ENCODE data around the gene LRTM1.

The LRTM1 gene

GRCh38 chr3:54928046-54928770 lies at the start of gene LRTM1:
TSS of gene LRTM1 (minus strand) at chr3:54928059. CDS start at chr3:54927911, 148 bp downstream.
- Histone ChIP-seq H2AFZ (ENCODE audit: low read depth, low read length) (no peak within 1 kb of the TSS), H3K9ac (ENCODE audit: low read length) (no peak within 1 kb of the TSS), H3K36me3 (replicated peaks; ENCODE audit: low read depth, low read length) (no peaks in the 10 kb centered on the region), H4K20me1 (ENCODE audit: insufficient read depth, low read length) (no peaks in the 10 kb centered on the region), H3K9me3 (ENCODE audit: insufficient read depth, low read length) (no peaks in the 10 kb centered on the region), H3K27me3 (ENCODE audit: low read depth, low read length) (peaks cover 8% of the 10 kb centered on the region; the same call in 1 of the 2 replicates), H3K79me2 (ENCODE audit: low read length) (no peaks in the 10 kb centered on the region), H3K4me3 (ENCODE audit: low read length) (no peak within 1 kb of the TSS), H3K4me2 (ENCODE audit: low read length) (no peak within 1 kb of the TSS), H3K4me1 (ENCODE audit: low read length) (no peaks in the 10 kb centered on the region), H3K27ac (ENCODE audit: low read length) (no peak within 1 kb of the TSS)
- no peak for TF ChIP-seq EZH2phosphoT487 (IDR thresholded peaks at IDR 0.05; ENCODE audit: low read depth)
- TF ChIP-seq, protein P1, sequence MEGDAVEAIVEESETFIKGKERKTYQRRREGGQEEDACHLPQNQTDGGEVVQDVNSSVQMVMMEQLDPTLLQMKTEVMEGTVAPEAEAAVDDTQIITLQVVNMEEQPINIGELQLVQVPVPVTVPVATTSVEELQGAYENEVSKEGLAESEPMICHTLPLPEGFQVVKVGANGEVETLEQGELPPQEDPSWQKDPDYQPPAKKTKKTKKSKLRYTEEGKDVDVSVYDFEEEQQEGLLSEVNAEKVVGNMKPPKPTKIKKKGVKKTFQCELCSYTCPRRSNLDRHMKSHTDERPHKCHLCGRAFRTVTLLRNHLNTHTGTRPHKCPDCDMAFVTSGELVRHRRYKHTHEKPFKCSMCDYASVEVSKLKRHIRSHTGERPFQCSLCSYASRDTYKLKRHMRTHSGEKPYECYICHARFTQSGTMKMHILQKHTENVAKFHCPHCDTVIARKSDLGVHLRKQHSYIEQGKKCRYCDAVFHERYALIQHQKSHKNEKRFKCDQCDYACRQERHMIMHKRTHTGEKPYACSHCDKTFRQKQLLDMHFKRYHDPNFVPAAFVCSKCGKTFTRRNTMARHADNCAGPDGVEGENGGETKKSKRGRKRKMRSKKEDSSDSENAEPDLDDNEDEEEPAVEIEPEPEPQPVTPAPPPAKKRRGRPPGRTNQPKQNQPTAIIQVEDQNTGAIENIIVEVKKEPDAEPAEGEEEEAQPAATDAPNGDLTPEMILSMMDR (IDR thresholded peaks at IDR 0.05; ENCODE audit: low read depth, low read length), result no peak

- Histone ChIP-seq H3K27me3 (ENCODE audit: low read depth, low read length) (0 out of 2 replicates have a peak, but pooled peaks cover 3% of the 10 kb centered on the region), H3K79me2 (ENCODE audit: low read length) (no peaks in the 10 kb centered on the region), H4K20me1 (ENCODE audit: insufficient read depth, low read length) (no peaks in the 10 kb centered on the region), H3K9ac (ENCODE audit: low read length) (no peak overlapping the region), H3K4me3 (ENCODE audit: low read length) (no peak overlapping the region), H3K27ac (ENCODE audit: low read length) (no peak overlapping the region), H3K36me3 (replicated peaks; ENCODE audit: low read depth, low read length) (no peaks in the 10 kb centered on the region), H3K4me1 (ENCODE audit: low read length) (no peaks in the 10 kb centered on the region), H2AFZ (ENCODE audit: low read depth, low read length) (no peak overlapping the region), H3K4me2 (ENCODE audit: low read length) (no peak overlapping the region), H3K9me3 (ENCODE audit: insufficient read depth, low read length) (no peaks in the 10 kb centered on the region)
- TF ChIP-seq, protein P1 (IDR thresholded peaks at IDR 0.05; ENCODE audit: low read depth, low read length), result no peak
- no peak for TF ChIP-seq EZH2phosphoT487 (IDR thresholded peaks at IDR 0.05; ENCODE audit: low read depth)
These were observed 49.6 kb upstream of the LRTM1 start for GRCh38 chr3:54977439-54977838.

GRCh38 chr3:54970895-54971294 lies 43.0 kb upstream of the LRTM1 start:
- Histone ChIP-seq H3K27me3 (ENCODE audit: low read depth, low read length) (0 out of 2 replicates have a peak, but pooled peaks cover 2% of the 10 kb centered on the region), H3K9me3 (ENCODE audit: insufficient read depth, low read length) (no peaks in the 10 kb centered on the region), H3K4me1 (ENCODE audit: low read length) (no peaks in the 10 kb centered on the region), H2AFZ (ENCODE audit: low read depth, low read length) (no peak overlapping the region), H3K4me2 (ENCODE audit: low read length) (no peak overlapping the region), H3K4me3 (ENCODE audit: low read length) (no peak overlapping the region), H4K20me1 (ENCODE audit: insufficient read depth, low read length) (no peaks in the 10 kb centered on the region), H3K9ac (ENCODE audit: low read length) (no peak overlapping the region), H3K36me3 (replicated peaks; ENCODE audit: low read depth, low read length) (no peaks in the 10 kb centered on the region), H3K79me2 (ENCODE audit: low read length) (no peaks in the 10 kb centered on the region), H3K27ac (ENCODE audit: low read length) (no peak overlapping the region)
- TF ChIP-seq, protein P1 (IDR thresholded peaks at IDR 0.05; ENCODE audit: low read depth, low read length), result no peak
- TF ChIP-seq EZH2phosphoT487 (IDR thresholded peaks at IDR 0.05; ENCODE audit: low read depth), result no peak

DNA sequence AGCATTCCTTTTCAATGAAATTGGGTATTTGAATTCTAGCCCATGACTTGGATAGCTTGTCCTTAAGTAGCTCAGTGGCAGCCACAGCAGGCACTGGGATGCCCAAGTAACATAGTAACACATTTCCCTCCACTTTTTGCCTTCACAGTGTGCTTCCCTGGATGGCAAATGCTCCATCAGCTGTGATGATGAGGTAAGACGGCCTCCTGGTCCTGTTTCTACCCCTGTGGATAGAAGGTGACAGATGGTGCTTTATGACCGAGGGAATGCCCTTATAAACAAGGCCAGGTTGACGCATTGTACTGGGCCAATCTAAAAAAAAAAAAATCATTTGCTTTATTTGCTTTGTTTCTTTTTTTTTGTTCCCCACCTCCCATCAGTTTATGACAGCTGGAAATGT lies 41.8 kb upstream of the LRTM1 start:
- Histone ChIP-seq H3K79me2 (ENCODE audit: low read length) (no peaks in the 10 kb centered on the region), H3K4me3 (ENCODE audit: low read length) (no peak overlapping the region), H3K9me3 (ENCODE audit: insufficient read depth, low read length) (no peaks in the 10 kb centered on the region), H4K20me1 (ENCODE audit: insufficient read depth, low read length) (no peaks in the 10 kb centered on the region), H3K27ac (ENCODE audit: low read length) (no peak overlapping the region), H3K36me3 (replicated peaks; ENCODE audit: low read depth, low read length) (no peaks in the 10 kb centered on the region), H2AFZ (ENCODE audit: low read depth, low read length) (no peak overlapping the region), H3K27me3 (ENCODE audit: low read depth, low read length) (0 out of 2 replicates have a peak, but pooled peaks cover 2% of the 10 kb centered on the region), H3K4me2 (ENCODE audit: low read length) (no peak overlapping the region), H3K4me1 (ENCODE audit: low read length) (no peaks in the 10 kb centered on the region), H3K9ac (ENCODE audit: low read length) (no peak overlapping the region)
- TF ChIP-seq, protein P1 (IDR thresholded peaks at IDR 0.05; ENCODE audit: low read depth, low read length), result no peak
- TF ChIP-seq EZH2phosphoT487 (IDR thresholded peaks at IDR 0.05; ENCODE audit: low read depth), result no peak

Data from OCI-LY3 (cell line).